Ishikawa (cell line): ENCODE measurements around the gene NCF2.

Source experiments
- CREB1 ChIP-seq: IDR thresholded peaks from 2 replicates; pipeline ENCODE4 v1.6.1; 2012; ENCODE audit warnings: low read depth
- EGR1 ChIP-seq: IDR thresholded peaks from 2 replicates; pipeline ENCODE4 v1.6.1; 2012
- EP300 ChIP-seq: IDR thresholded peaks from 2 replicates; pipeline ENCODE4 v1.6.1; 2012; ENCODE audit warnings: borderline replicate concordance
- FOXM1 ChIP-seq: IDR thresholded peaks from 2 replicates; pipeline ENCODE4 v1.6.1; 2012; ENCODE audit warnings: low read depth, borderline replicate concordance
- MAX ChIP-seq: IDR thresholded peaks from 2 replicates; pipeline ENCODE4 v1.6.1; 2012
- NFIC ChIP-seq: IDR thresholded peaks from 2 replicates; pipeline ENCODE4 v1.6.1; 2012
- RAD21 ChIP-seq: IDR thresholded peaks from 2 replicates; pipeline ENCODE4 v1.6.1; 2012; ENCODE audit warnings: low read depth
- REST ChIP-seq: IDR thresholded peaks from 2 replicates; pipeline ENCODE4 v1.6.1; 2012; ENCODE audit warnings: low read depth, mild to moderate bottlenecking
- TAF1 ChIP-seq: IDR thresholded peaks from 2 replicates; pipeline ENCODE4 v1.6.1; 2012; ENCODE audit warnings: low read depth, mild to moderate bottlenecking
- TCF12 ChIP-seq: IDR thresholded peaks from 2 replicates; pipeline ENCODE4 v1.6.1; 2012; ENCODE audit warnings: low read depth
- TEAD4 ChIP-seq: IDR thresholded peaks from 2 replicates; pipeline ENCODE4 v1.6.1; 2012
- USF1 ChIP-seq: IDR thresholded peaks from 2 replicates; pipeline ENCODE4 v1.6.1; 2012
- YY1 ChIP-seq: IDR thresholded peaks from 2 replicates; pipeline ENCODE4 v1.6.1; 2012; ENCODE audit warnings: low read depth
- ZBTB7A ChIP-seq: IDR thresholded peaks from 2 replicates; pipeline ENCODE4 v1.6.1; 2012; ENCODE audit warnings: low read depth

- TF ChIP-seq TAF1 (no peak), REST (no peak), RAD21 (no peak), TCF12 (no peak), EP300 (no peak), EGR1 (no peak), FOXM1 (no peak), USF1 (no peak), NFIC (no peak), CREB1 (no peak), YY1 (no peak), MAX (no peak), ZBTB7A (no peak), TEAD4 (no peak)
These were observed 14.6 kb upstream of the NCF2 start for GRCh38 chr1:183604815-183605214.
